Effector memory CD8-positive, alpha-beta T cell (primary cell): ENCODE data around the gene ARHGEF6.
"Not testable (repeated sequence)": the region's sequence is repeated elsewhere in the genome, so short reads cannot be mapped to it uniquely, and the experiment has no call there.

Source experiments
- ATAC-seq: fragments of 150-1000 bp; cut with Tn5 transposase; replicated peaks from 2 replicates; pipeline ENCODE4 v1.10.0; 2021; ENCODE audit warnings: mild to moderate bottlenecking, moderate library complexity
- DNase-seq, 3 experiments: peaks; one replicate each; pipeline ENCODE4 v3.0.0; 2021
- H3K27ac Mint-ChIP-seq, 2 donors: one replicate each; pipeline ENCODE4 v1.8.0; 2022; ENCODE audit warnings: mild to moderate bottlenecking in 2 of 2, mixed read lengths in 2 of 2, moderate library complexity in 2 of 2
- H3K27me3 Mint-ChIP-seq, 2 donors: one replicate each; pipeline ENCODE4 v1.8.0; 2022; ENCODE audit warnings: mixed read lengths in 2 of 2
- H3K36me3 Mint-ChIP-seq: one replicate; pipeline ENCODE4 v1.8.0; 2022; ENCODE audit warnings: mild to moderate bottlenecking, moderate library complexity, mixed read lengths; ENCODE audit not compliant: insufficient read depth
- H3K4me1 Mint-ChIP-seq, 2 donors: one replicate each; pipeline ENCODE4 v1.8.0; 2022; ENCODE audit warnings: low read depth in 2 of 2, mixed read lengths in 2 of 2
- H3K4me3 Mint-ChIP-seq, 2 donors: one replicate each; pipeline ENCODE4 v1.8.0; 2022; ENCODE audit warnings: mild to moderate bottlenecking in 2 of 2, mixed read lengths in 2 of 2, moderate library complexity in 2 of 2
- H3K9me3 Mint-ChIP-seq, 2 donors: one replicate each; pipeline ENCODE4 v1.8.0; 2022; ENCODE audit warnings: mixed read lengths in 2 of 2

Gene ARHGEF6

DNA sequence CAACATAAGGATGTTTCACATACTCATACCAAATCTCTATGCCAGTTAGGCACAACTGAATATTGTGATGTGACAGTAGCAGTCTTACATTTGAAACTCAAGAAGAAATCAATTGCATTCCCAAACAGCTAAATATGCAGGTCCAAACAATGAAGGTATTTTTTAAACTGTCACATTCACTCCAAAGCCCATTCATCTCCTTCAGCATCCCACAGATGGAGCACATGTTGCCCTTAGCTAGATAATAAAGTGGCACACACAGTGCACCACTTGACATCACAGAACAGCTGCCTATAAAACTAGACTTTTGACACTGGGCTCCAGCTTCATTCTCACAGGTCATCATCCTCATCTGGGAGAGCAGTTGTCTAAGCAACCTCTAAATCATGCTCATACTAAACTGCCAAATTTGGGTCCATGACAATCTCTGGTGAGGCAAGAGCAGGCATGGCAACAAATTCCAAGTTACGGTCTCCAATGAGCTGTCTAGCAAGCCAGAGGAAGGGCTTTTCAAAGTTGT, 26.2 kb upstream of the ARHGEF6 start:
- no peaks in the 10 kb centered on the region for H3K36me3 Mint-ChIP-seq

DNA sequence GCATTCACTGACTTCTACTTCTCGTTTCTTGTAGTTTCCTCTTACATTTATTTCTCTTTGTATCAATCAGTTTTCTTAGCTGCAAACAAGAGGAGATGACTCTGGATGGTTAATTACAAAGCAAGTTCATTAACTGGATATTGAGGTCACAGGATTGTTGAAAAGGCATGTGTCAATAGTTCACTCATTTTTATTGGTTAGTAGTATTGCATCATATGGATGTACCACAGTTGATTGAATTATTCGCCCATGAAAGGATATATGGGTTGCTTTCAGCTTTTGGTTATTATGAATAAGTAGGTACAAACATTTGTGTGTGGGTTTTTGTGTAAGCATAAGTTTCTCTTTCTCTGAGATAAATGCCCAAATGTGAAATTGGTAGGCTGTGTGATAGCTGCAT, 21.8 kb upstream of the ARHGEF6 start:
- ATAC-seq (no peak), DNase-seq (no peak)
- H3K36me3 Mint-ChIP-seq, result no peaks in the 10 kb centered on the region
- no peaks in the 10 kb centered on the region for H3K27me3 Mint-ChIP-seq
- no peaks in the 10 kb centered on the region for H3K9me3 Mint-ChIP-seq
- H3K4me1 Mint-ChIP-seq, result peaks cover 3 to 7% of the 10 kb centered on the region in 2 donors
- no peak overlapping the region for H3K27ac Mint-ChIP-seq
- no peak overlapping the region for H3K4me3 Mint-ChIP-seq

More for the DNA sequence above, 26.2 kb upstream of the ARHGEF6 start:
- no peak for DNase-seq
- Mint-ChIP-seq H3K9me3 (no peaks in the 10 kb centered on the region), H3K27ac (no peak overlapping the region), H3K27me3 (no peaks in the 10 kb centered on the region), H3K4me1 (peaks cover 2 to 4% of the 10 kb centered on the region in 2 donors), H3K4me3 (no peak overlapping the region)
- no peak for ATAC-seq

DNA sequence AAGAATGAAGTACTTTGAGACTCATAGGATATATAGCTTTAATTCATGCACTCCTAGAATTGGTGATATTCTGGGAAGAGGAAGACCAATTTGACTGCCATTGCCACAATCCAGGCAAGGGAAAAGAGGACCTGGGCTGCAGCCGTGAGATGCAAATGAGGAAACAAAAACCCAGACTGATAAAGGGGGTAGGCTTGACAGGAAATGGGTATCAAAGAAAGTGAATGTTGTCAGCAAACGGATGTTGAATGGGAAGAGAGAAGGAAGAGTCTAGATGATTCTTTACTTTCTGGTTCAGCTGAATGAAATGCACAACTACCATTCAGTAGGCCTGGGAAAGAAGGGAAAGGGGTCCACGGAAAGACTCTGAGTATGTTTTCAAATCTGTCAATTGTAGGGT, 17.1 kb upstream of the ARHGEF6 start:
- no peak overlapping the region for H3K4me3 Mint-ChIP-seq
- no peak for ATAC-seq
- no peaks in the 10 kb centered on the region for H3K9me3 Mint-ChIP-seq
- H3K36me3 Mint-ChIP-seq, result peaks cover 5% of the 10 kb centered on the region
- peaks cover 3 to 7% of the 10 kb centered on the region in 2 donors for H3K4me1 Mint-ChIP-seq
- H3K27ac Mint-ChIP-seq, result no peak overlapping the region
- H3K27me3 Mint-ChIP-seq, result no peaks in the 10 kb centered on the region
- no peak for DNase-seq

DNA sequence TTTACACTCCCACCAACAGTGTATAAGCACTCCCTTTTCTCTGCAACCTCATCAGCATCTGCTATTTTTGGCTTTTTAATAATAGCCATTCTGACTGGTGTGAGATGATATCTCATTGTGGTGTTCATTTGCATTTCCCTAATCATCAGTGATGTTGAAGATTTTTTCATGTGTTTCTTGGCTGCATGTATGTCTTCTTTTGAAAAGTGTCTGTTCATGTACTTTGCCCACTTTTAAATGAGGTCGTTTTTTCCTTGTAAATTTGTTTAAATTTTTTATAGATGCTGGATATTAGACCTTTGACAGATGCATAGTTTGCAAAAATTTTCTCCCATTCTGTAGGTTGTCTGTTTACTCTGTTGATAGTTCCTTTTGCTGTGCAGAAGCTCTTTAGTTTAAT, 14.4 kb upstream of the ARHGEF6 start:
- not testable (repeated sequence) for H3K4me1 Mint-ChIP-seq, DNase-seq, H3K27me3 Mint-ChIP-seq, H3K4me3 Mint-ChIP-seq, H3K36me3 Mint-ChIP-seq, H3K27ac Mint-ChIP-seq, ATAC-seq, H3K9me3 Mint-ChIP-seq

DNA sequence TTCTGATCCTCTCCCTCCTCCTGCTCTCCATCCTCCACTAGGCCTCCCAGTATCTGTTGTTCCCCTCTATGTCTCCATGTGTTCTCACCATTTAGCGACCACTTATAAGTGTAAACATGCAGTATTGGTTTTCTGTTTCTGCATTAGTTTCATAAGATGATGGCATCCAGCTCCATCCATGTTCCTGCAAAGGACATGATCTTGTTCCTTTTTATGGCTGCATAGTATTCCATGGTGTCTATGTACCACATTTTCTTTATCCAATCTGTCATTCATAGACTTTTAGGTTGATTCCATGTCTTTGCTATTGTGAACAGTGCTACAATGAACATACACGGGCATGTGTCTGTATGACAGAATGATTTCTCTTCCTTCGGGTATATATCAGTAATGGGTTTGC, 13.9 kb upstream of the ARHGEF6 start:
- H3K9me3 Mint-ChIP-seq, result not testable (repeated sequence)

DNA sequence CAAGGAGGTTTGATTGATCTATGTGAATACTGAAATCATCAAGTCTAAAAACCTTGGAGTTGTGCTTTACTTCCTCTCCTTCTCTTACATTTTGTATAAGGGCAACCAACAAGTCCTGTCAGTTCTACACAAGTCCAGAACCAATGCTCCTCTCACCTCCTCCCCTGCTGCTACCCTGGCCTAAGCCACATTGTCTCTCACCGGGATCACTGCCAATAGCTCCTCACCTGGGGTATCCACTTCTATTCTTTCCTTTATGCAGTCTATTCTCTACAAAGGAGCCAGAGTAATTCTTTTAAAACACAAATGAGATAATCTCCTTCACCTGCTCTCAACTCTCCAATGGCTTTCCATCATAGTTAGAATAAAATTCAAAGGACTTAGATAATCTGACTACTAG, 13.3 kb upstream of the ARHGEF6 start:
- no peaks in the 10 kb centered on the region for H3K9me3 Mint-ChIP-seq
- H3K27ac Mint-ChIP-seq, result peak overlapping the region in 1 of 2 donors; percentile 29
- ATAC-seq (no peak), DNase-seq (no peak)
- no peaks in the 10 kb centered on the region for H3K27me3 Mint-ChIP-seq
- peaks cover 3 to 7% of the 10 kb centered on the region in 2 donors for H3K4me1 Mint-ChIP-seq
- no peak overlapping the region for H3K4me3 Mint-ChIP-seq
- peaks cover 5% of the 10 kb centered on the region for H3K36me3 Mint-ChIP-seq

More for the DNA sequence above, 13.9 kb upstream of the ARHGEF6 start:
- not testable (repeated sequence) for H3K36me3 Mint-ChIP-seq, H3K4me3 Mint-ChIP-seq, ATAC-seq, H3K27ac Mint-ChIP-seq, H3K27me3 Mint-ChIP-seq, DNase-seq, H3K4me1 Mint-ChIP-seq

DNA sequence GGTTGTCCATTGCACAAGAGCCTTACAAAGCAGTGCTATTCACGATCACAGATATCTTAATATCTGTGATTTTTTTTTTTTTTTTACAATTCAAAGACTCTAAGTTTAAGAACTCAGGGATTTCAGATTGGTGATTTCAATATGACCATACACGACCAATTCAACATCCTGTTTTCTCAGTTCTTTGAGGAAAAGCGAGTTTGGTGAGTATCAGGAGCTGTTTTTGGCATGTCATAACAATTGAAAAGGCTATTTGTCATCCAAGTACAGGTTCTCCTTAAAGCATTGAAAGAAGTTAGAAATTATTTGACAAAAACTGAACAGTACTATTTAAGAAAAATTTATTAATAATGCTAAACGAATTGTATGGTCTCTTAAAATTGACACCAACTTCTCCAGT, 9.1 kb upstream of the ARHGEF6 start:
- Mint-ChIP-seq H3K4me3 (no peak overlapping the region), H3K27ac (no peak overlapping the region), H3K9me3 (no peaks in the 10 kb centered on the region), H3K36me3 (no peaks in the 10 kb centered on the region), H3K4me1 (no peaks in the 10 kb centered on the region), H3K27me3 (no peaks in the 10 kb centered on the region)
- ATAC-seq (no peak), DNase-seq (no peak)

DNA sequence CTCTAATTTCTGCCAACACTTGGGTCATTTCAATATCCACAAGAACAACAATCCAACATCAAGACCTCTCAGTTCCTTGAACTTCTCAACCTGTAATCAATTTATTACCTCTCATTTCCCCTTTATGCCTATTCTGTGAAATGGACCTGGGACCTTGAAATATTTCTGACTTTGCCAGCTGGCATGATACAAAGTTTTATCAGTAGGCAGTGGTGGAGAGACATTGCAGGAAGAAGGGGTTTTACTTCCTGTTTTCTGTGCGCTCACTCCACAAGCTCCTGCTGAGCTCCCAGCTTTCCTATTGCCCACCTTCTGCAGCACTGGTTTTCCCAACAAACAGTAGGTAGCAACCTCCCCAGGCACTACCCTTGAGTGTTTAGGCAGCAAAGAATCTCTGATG, 3.5 kb upstream of the ARHGEF6 start:
- Mint-ChIP-seq H3K4me1 (peaks cover 18 to 22% of the 10 kb centered on the region in 2 donors), H3K27me3 (no peaks in the 10 kb centered on the region), H3K9me3 (no peaks in the 10 kb centered on the region), H3K4me3 (no peak overlapping the region), H3K27ac (no peak overlapping the region), H3K36me3 (peaks cover 4% of the 10 kb centered on the region)
- DNase-seq (no peak), ATAC-seq (no peak)

DNA sequence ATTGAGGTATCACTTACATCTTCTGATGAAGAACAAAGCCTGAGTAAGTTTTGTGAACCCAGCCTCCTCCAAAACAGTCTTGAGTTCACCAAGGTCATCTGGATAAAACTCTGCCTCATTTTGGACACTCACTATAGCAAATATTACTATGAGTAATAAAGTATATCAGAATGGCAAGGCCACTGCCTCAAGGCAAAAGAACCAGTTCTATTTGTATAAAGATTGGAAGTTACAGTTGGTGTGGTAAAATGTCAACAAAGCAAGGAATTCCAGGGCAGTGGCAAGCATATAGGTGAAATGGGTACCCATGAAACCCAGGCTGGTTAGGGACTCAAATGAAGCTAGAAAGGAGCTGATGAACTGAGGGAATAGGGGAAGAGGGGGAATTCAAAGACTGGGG, 2.4 kb upstream of the ARHGEF6 start:
- no peak for DNase-seq
- ATAC-seq, result no peak
- no peaks in the 10 kb centered on the region for H3K9me3 Mint-ChIP-seq
- no peak overlapping the region for H3K27ac Mint-ChIP-seq
- peaks cover 9% of the 10 kb centered on the region for H3K36me3 Mint-ChIP-seq
- no peak overlapping the region for H3K4me3 Mint-ChIP-seq
- H3K27me3 Mint-ChIP-seq, result no peaks in the 10 kb centered on the region
- peaks cover 20 to 22% of the 10 kb centered on the region in 2 donors for H3K4me1 Mint-ChIP-seq

DNA sequence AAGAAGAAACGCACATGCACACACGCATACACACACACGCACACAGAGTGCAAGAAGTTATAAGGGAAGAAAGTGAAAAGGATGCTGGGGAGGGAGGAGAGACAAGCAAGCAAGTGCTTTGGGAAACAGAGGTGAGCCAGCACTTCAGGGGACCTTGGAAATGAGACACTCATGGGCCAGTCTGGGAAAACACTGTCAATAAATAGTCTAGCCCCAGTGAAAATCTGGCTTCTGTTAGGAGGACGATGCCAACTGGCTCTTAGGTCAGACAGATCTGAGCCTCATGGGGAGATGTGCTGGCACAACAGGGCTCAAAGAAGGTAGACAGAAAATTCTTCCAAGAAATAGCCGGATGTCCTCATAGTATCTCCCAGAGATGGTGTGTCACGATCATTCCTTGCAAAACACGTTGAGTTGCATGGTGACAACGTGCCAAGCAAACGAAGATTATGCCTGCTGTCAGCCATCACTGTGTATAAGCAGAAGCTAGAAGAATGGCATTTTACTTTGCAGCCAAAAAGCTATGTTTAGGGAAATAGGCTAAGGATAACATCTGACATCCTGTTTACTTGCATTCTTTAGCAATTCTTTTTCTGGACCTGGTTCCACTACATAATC, 557 bp upstream of the ARHGEF6 start:
- H3K27ac Mint-ChIP-seq, result peak overlapping the region; percentile 88 to 96
- peaks cover 28 to 37% of the 10 kb centered on the region in 2 donors for H3K4me1 Mint-ChIP-seq
- ATAC-seq (no peak), DNase-seq (no peak)
- peaks cover 13% of the 10 kb centered on the region for H3K36me3 Mint-ChIP-seq
- H3K9me3 Mint-ChIP-seq, result no peaks in the 10 kb centered on the region
- no peaks in the 10 kb centered on the region for H3K27me3 Mint-ChIP-seq
- peak overlapping the region; percentile 87 to 95 for H3K4me3 Mint-ChIP-seq

DNA sequence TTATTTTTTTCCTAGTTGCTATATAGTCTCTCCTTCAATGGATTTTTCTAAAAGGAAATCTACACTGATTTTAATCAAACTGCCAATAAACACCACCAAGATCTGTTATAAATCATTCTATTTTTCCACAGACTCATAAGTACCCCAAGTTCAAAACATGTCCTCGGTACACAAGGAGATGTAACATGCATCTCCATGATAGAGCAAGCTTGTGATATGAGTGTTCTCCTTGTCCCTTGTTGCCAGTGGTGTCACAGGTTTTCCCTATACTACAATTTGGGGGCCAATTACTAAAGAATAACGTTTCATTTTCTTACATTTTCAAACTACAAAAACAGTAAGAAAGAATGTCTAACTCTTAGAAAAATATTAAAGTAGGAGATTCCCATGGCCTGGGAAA, 491 bp downstream of the ARHGEF6 start:
- peak overlapping the region; percentile 88 to 96 for H3K27ac Mint-ChIP-seq
- H3K36me3 Mint-ChIP-seq, result peaks cover 13% of the 10 kb centered on the region
- H3K27me3 Mint-ChIP-seq, result no peaks in the 10 kb centered on the region
- no peak for ATAC-seq
- peak overlapping the region; percentile 87 to 95 for H3K4me3 Mint-ChIP-seq
- H3K9me3 Mint-ChIP-seq, result no peaks in the 10 kb centered on the region
- peaks cover 38 to 48% of the 10 kb centered on the region in 2 donors for H3K4me1 Mint-ChIP-seq
- no peak for DNase-seq

DNA sequence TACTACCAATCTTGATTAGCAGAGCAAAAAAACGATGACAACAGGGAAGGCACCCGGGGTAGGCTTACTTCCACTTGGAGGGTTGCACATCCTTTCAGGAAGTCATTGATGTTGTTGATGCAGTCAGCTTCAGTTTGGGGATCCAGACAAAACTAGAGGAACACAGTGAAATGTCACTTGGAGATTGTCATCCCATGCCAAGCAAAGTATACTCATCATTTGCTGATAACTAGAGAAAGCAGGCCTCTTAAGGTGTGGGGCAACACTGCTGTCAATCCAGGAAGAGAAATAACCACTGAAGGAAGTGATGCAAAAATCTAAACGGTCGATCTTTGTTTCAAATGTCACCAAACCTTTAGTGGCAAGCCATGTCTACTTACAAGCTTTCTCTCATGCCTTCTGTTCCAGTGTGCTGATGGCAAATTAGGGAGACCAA, 1.4 kb downstream of the ARHGEF6 start:
- Mint-ChIP-seq H3K4me1 (peaks cover 42 to 56% of the 10 kb centered on the region in 2 donors), H3K9me3 (no peaks in the 10 kb centered on the region), H3K27me3 (no peaks in the 10 kb centered on the region), H3K4me3 (peak overlapping the region; percentile 87 to 95), H3K36me3 (peaks cover 13% of the 10 kb centered on the region), H3K27ac (peak overlapping the region; percentile 88 to 96)
- peak; percentile 78 for ATAC-seq
- DNase-seq, result peak in 2 of 3 experiments; percentile 5 to 12

DNA sequence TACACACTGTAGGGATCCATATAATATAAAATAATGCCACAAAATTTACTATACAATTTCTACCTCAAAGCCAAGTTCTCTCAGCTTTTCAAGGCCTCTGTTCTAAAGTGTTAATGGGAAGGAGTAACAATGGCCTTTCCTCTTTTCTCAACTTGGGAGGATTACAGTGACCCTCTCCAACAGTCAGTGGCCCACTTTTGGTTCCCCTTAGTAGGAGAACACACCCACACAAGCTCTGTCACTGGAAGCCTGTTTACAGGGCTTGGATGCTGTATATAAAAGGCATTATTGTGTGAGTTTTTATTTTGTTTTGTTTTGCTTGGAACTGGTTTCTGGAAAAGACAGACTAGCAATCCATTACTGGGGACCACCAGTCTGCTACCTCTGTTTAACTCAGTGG, 1.8 kb downstream of the ARHGEF6 start:
- peak overlapping the region; percentile 87 to 95 for H3K4me3 Mint-ChIP-seq
- peaks cover 38 to 56% of the 10 kb centered on the region in 2 donors for H3K4me1 Mint-ChIP-seq
- H3K27me3 Mint-ChIP-seq, result no peaks in the 10 kb centered on the region
- peak overlapping the region; percentile 88 to 96 for H3K27ac Mint-ChIP-seq
- H3K36me3 Mint-ChIP-seq, result peaks cover 13% of the 10 kb centered on the region
- no peaks in the 10 kb centered on the region for H3K9me3 Mint-ChIP-seq
- no peak for DNase-seq
- ATAC-seq, result peak; percentile 11

DNA sequence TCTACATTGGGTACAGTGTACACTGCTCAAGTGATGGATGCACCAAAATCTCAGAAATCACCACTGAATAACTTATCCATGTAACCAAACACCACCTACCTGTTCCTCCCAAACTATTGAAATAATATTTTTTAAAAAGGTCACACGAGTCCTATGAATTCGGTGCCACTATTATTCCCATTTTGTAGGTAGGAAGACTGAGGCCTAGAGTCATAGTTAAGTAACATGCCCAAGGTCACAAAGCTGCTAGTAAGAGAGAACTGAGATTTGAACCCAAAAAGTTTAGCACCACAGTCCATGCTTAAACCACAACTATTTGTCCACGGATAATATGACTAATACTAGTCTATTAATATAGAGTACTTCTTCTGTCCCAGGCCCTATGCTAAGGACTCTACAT, 2.7 kb downstream of the ARHGEF6 start:
- peaks cover 36 to 52% of the 10 kb centered on the region in 2 donors for H3K4me1 Mint-ChIP-seq
- H3K4me3 Mint-ChIP-seq, result peak overlapping the region; percentile 87 to 95
- ATAC-seq (no peak), DNase-seq (no peak)
- H3K27me3 Mint-ChIP-seq, result no peaks in the 10 kb centered on the region
- no peaks in the 10 kb centered on the region for H3K9me3 Mint-ChIP-seq
- peaks cover 13% of the 10 kb centered on the region for H3K36me3 Mint-ChIP-seq
- peak overlapping the region; percentile 88 to 96 for H3K27ac Mint-ChIP-seq
